AG20443 (cell line): ENCODE data around the gene SLC25A26.
A peak's percentile ranks its signal among the peaks of the same experiment; 100 is the strongest.
"Not testable (repeated sequence)": the region's sequence is repeated elsewhere in the genome, so short reads cannot be mapped to it uniquely, and the experiment has no call there.

Experiments
- DNase-seq: peaks from one replicate; pipeline ENCODE4 v3.0.0; 2012; ENCODE audit warnings: low spot score, mixed read lengths

SLC25A26 gene

GRCh38 chr3:66411474-66411873, 190.7 kb downstream of the SLC25A26 start:
- peak; percentile 46 for DNase-seq

- DNase-seq, result no peak
Observed at GRCh38 chr3:66411961-66412887, 191.4 kb downstream of the SLC25A26 start.

GRCh38 chr3:66413151-66413751, 192.4 kb downstream of the SLC25A26 start:
- peak; percentile 89 for DNase-seq

GRCh38 chr3:66414846-66415245, 194.0 kb downstream of the SLC25A26 start:
- no peak for DNase-seq

- DNase-seq, result no peak
Observed at GRCh38 chr3:66415867-66416428, 195.1 kb downstream of the SLC25A26 start.

- DNase-seq, result no peak
Observed at GRCh38 chr3:66416556-66417304, 195.9 kb downstream of the SLC25A26 start.

GRCh38 chr3:66418475-66418931, 197.7 kb downstream of the SLC25A26 start:
- DNase-seq, result no peak

GRCh38 chr3:66419036-66419435, 198.2 kb downstream of the SLC25A26 start:
- DNase-seq, result no peak

GRCh38 chr3:66421144-66421543, 200.3 kb downstream of the SLC25A26 start:
- not testable (repeated sequence) for DNase-seq

GRCh38 chr3:66421893-66422292, 201.1 kb downstream of the SLC25A26 start:
- not testable (repeated sequence) for DNase-seq

- DNase-seq, result no peak
Observed at GRCh38 chr3:66423791-66424190, 203.0 kb downstream of the SLC25A26 start.

GRCh38 chr3:66425032-66425431, 204.2 kb downstream of the SLC25A26 start:
- DNase-seq, result no peak

GRCh38 chr3:66425576-66426114, 204.8 kb downstream of the SLC25A26 start:
- no peak for DNase-seq

- no peak for DNase-seq
Observed at GRCh38 chr3:66426135-66426534, 205.3 kb downstream of the SLC25A26 start.

- DNase-seq, result no peak
Observed at GRCh38 chr3:66427352-66427751, 206.6 kb downstream of the SLC25A26 start.

- no peak for DNase-seq
Observed at GRCh38 chr3:66427951-66428474, 207.2 kb downstream of the SLC25A26 start.
